Thoracic aorta (tissue), 2 donors: ENCODE data around the gene MAP7D2. TPM values are rescaled to one million over a fixed set of nuclear protein-coding genes. Genes with fewer than 3 reads are reported as not detected.

ENCODE experiments used
- ATAC-seq: fragments of 150-250 bp; one replicate; pipeline ENCODE4 v1.8.0; 2017; ENCODE audit warnings: low read depth; ENCODE audit not compliant: insufficient number of reproducible peaks, low FRiP score
- DNase-seq: peaks from one replicate; pipeline ENCODE4 v3.0.0-alpha.2; 2020; ENCODE audit warnings: low spot score
- H3K27ac ChIP-seq, 2 donors: fragments of 200-600 bp; sonication (generic); 1 replicate in 1 of 2; 2 replicates in 1 of 2; pipeline ENCODE4 v1.5.1; 2016; ENCODE audit warnings: mild to moderate bottlenecking in 2 of 2, moderate library complexity in 2 of 2
- H3K27me3 ChIP-seq: fragments of 200-600 bp; sonication (generic); replicated peaks from 2 replicates; pipeline ENCODE4 v1.6.0; 2016; ENCODE audit warnings: mild to moderate bottlenecking; ENCODE audit not compliant: insufficient read depth
- H3K36me3 ChIP-seq: fragments of 200-600 bp; sonication (generic); one replicate; pipeline ENCODE4 v1.5.1; 2016
- H3K4me1 ChIP-seq, 2 donors: fragments of 200-600 bp; sonication (generic); 1 replicate in 1 of 2; 2 replicates in 1 of 2; pipeline versions ENCODE4 v1.5.1 to v1.6.0; 2016; ENCODE audit warnings: low read depth in 2 of 2, mild to moderate bottlenecking in 1 of 2; ENCODE audit not compliant: control insufficient read depth in 1 of 2
- H3K4me3 ChIP-seq: fragments of 200-600 bp; sonication (generic); 2 replicates; pipeline ENCODE4 v1.5.1; 2016; ENCODE audit warnings: mild to moderate bottlenecking
- H3K9me3 ChIP-seq: fragments of 200-600 bp; sonication (generic); 2 replicates; pipeline ENCODE4 v1.5.1; 2016
- total RNA-seq, 2 donors: library from RNA; depleted of rRNA; stranded (reverse); fragments of >200 nt; gene quantifications; one replicate each; pipeline versions ENCODE4 v1.1.0 to v1.2.3, GENCODE V29; 2016
- TF ChIP-seq, protein P1 (sequence below): fragments of 200-600 bp; sonication (generic); IDR thresholded peaks from one replicate; pipeline ENCODE4 v1.5.1; 2019; ENCODE audit warnings: antibody characterized with exemption

MAP7D2 gene
- total RNA-seq, 2 donors from 2014 or later, result 0.14 TPM; not detected in 1

DNA sequence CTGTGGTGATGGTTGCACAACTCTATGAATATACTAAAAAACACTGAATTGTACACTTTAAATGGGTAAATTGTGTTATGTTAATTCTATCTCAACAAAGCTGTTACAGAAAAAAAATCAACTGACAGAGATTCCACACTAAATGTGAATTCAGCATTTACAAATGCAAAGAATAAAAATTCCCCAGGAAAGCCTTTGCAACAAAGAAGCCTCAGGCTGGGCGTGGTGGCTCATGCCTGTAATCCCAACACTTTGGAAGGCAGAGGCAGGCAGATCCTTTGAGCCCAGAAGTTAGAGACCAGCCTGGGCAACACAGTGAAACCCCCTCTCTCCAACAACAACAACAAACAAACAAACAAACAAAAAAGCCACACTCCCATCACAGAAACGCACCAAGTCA lies 134.8 kb downstream of the MAP7D2 start:
- Histone ChIP-seq H3K27ac (no peak overlapping the region), H3K36me3 (no peaks in the 10 kb centered on the region), H3K9me3 (no peaks in the 10 kb centered on the region), H3K4me1 (no peaks in the 10 kb centered on the region), H3K4me3 (no peak overlapping the region), H3K27me3 (no peaks in the 10 kb centered on the region)
- no peak for ATAC-seq
- TF ChIP-seq, protein P1, sequence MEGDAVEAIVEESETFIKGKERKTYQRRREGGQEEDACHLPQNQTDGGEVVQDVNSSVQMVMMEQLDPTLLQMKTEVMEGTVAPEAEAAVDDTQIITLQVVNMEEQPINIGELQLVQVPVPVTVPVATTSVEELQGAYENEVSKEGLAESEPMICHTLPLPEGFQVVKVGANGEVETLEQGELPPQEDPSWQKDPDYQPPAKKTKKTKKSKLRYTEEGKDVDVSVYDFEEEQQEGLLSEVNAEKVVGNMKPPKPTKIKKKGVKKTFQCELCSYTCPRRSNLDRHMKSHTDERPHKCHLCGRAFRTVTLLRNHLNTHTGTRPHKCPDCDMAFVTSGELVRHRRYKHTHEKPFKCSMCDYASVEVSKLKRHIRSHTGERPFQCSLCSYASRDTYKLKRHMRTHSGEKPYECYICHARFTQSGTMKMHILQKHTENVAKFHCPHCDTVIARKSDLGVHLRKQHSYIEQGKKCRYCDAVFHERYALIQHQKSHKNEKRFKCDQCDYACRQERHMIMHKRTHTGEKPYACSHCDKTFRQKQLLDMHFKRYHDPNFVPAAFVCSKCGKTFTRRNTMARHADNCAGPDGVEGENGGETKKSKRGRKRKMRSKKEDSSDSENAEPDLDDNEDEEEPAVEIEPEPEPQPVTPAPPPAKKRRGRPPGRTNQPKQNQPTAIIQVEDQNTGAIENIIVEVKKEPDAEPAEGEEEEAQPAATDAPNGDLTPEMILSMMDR, result no peak
- DNase-seq, result no peak

DNA sequence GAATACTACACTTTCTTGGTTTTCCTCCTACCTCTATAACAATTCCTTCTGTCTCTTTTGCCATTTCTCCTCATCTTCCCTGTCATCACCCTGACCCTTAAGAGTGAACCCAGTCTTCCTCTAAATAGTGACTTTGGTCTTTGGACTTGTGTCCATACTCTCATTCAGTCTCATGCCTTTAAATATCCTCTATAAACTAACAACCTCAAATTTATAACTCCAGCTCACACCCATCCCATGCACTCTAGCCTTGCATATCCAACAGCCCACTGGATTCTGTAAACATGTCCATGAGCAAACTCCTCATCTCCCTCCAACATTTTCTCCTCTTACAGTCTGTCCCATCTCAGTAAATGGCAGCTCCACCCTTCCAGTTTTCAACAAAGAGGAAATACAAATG lies 140.9 kb downstream of the MAP7D2 start:
- ATAC-seq (no peak), DNase-seq (no peak)
- H3K27me3 ChIP-seq, result no peaks in the 10 kb centered on the region
- TF ChIP-seq, protein P1, result no peak
- H3K4me3 ChIP-seq, result no peak overlapping the region
- H3K36me3 ChIP-seq, result no peaks in the 10 kb centered on the region
- H3K4me1 ChIP-seq, result no peaks in the 10 kb centered on the region
- H3K27ac ChIP-seq, result no peak overlapping the region
- no peaks in the 10 kb centered on the region for H3K9me3 ChIP-seq

DNA sequence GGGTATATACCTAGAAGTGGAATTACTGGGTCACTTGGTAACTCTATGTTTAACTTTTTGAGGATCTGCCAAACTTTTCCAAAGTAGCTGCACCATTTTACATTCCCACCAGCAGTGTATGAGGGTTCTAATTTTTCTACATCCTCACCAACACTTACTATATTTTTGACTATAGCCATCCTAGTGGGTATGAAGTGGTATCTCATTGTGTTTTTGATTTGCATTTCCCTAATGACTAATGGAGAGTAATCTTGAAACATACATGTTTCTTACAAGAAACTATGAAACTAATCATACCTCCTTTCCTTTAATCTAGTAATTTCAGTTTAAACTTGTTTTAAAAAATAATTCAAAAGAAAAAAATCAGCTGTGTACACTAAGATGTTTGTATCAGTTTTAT lies 143.7 kb downstream of the MAP7D2 start:
- H3K27me3 ChIP-seq, result no peaks in the 10 kb centered on the region
- DNase-seq (no peak), ATAC-seq (no peak)
- TF ChIP-seq, protein P1, result no peak
- H3K36me3 ChIP-seq, result no peaks in the 10 kb centered on the region
- H3K4me3 ChIP-seq, result no peak overlapping the region
- H3K9me3 ChIP-seq, result no peaks in the 10 kb centered on the region
- no peak overlapping the region for H3K27ac ChIP-seq
- H3K4me1 ChIP-seq, result no peaks in the 10 kb centered on the region

DNA sequence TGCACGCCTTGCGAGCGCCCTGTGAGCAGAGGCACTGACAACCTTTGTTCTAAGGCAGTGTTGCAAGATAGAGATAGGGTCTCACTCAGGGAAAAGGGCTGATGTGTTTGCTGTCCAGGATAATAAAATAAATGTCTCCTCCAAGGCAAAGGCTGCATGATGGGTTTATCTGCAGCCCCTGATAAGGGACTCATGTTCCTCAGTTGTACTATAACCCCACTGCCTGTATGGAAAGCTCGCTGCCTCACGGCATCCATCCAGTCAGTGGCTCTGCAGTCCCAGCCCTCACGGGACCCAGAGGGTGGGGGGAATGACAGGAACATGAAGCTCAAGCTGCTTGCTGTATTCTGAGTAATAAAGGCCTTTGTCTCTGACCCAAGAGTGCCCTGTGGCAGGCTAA lies 148.4 kb downstream of the MAP7D2 start:
- TF ChIP-seq, protein P1, result no peak
- Histone ChIP-seq H3K4me1 (no peaks in the 10 kb centered on the region), H3K36me3 (no peaks in the 10 kb centered on the region), H3K27me3 (no peaks in the 10 kb centered on the region), H3K4me3 (no peak overlapping the region), H3K27ac (no peak overlapping the region), H3K9me3 (no peaks in the 10 kb centered on the region)
- ATAC-seq (no peak), DNase-seq (no peak)

DNA sequence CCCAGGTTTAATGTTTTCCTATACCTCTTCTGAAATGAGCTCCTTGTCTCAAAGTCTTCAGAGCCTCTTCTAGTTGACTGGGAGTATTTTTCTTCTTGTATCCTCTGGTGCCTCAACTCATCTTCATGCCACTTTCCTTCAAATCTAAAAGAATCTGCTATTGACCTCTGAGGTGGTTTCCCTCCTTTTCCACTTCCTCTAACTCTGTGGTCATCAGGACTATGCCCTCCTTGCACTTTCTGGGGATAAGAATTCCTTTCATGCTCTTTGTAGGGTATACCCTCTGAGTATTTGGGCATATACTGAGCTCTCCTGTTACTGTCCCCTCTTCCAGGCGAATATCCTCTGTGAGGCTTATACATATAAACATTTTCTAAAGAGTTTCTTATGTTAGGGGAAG lies 150.7 kb downstream of the MAP7D2 start:
- ATAC-seq, result no peak

More for the DNA sequence above, 150.7 kb downstream of the MAP7D2 start:
- TF ChIP-seq, protein P1, result no peak
- Histone ChIP-seq H3K4me1 (no peaks in the 10 kb centered on the region), H3K27ac (no peak overlapping the region), H3K27me3 (no peaks in the 10 kb centered on the region), H3K9me3 (no peaks in the 10 kb centered on the region), H3K4me3 (no peak overlapping the region), H3K36me3 (no peaks in the 10 kb centered on the region)
- no peak for DNase-seq
